Memory B cell (primary cell): ENCODE results near the gene DAPK1.

Experiments
- ATAC-seq: fragments of 150-1000 bp; cut with Tn5 transposase; 2 replicates; pipeline ENCODE4 v1.10.0; 2021; ENCODE audit warnings: low read depth, mild to moderate bottlenecking, moderate library complexity
- DNase-seq, 2 donors: peaks; one replicate each; pipeline ENCODE4 v3.0.0; 2022; ENCODE audit warnings: low spot score in 2 of 2
- H3K27ac Mint-ChIP-seq: one replicate; pipeline ENCODE4 v1.8.0; 2022; ENCODE audit warnings: mild to moderate bottlenecking, moderate library complexity, mixed read lengths
- H3K27me3 Mint-ChIP-seq: one replicate; pipeline ENCODE4 v1.8.0; 2022; ENCODE audit warnings: mixed read lengths
- H3K36me3 Mint-ChIP-seq: one replicate; pipeline ENCODE4 v1.8.0; 2022; ENCODE audit warnings: mild to moderate bottlenecking, mixed read lengths
- H3K4me1 Mint-ChIP-seq: one replicate; pipeline ENCODE4 v1.8.0; 2022; ENCODE audit warnings: mixed read lengths
- H3K4me3 Mint-ChIP-seq: one replicate; pipeline ENCODE4 v1.8.0; 2022; ENCODE audit warnings: mild to moderate bottlenecking, moderate library complexity, mixed read lengths
- H3K9me3 Mint-ChIP-seq: one replicate; pipeline ENCODE4 v1.8.0; 2022; ENCODE audit warnings: mixed read lengths

DAPK1 gene

GRCh38 chr9:87502391-87503221 is 4.9 kb downstream of the DAPK1 start:
- no peak overlapping the region for H3K27ac Mint-ChIP-seq
- no peaks in the 10 kb centered on the region for H3K36me3 Mint-ChIP-seq
- peaks cover 10% of the 10 kb centered on the region for H3K27me3 Mint-ChIP-seq
- DNase-seq (no peak), ATAC-seq (no peak)
- H3K9me3 Mint-ChIP-seq = no peaks in the 10 kb centered on the region
- H3K4me1 Mint-ChIP-seq = peaks cover 3% of the 10 kb centered on the region
- no peak overlapping the region for H3K4me3 Mint-ChIP-seq

- peaks cover 3% of the 10 kb centered on the region for H3K4me1 Mint-ChIP-seq
- H3K27me3 Mint-ChIP-seq = peaks cover 10% of the 10 kb centered on the region
- H3K9me3 Mint-ChIP-seq = no peaks in the 10 kb centered on the region
- no peak for ATAC-seq
- no peak overlapping the region for H3K27ac Mint-ChIP-seq
- no peak overlapping the region for H3K4me3 Mint-ChIP-seq
- DNase-seq = no peak
- no peaks in the 10 kb centered on the region for H3K36me3 Mint-ChIP-seq
Measured at GRCh38 chr9:87503430-87503829, 5.8 kb downstream of the DAPK1 start.

- ATAC-seq (no peak), DNase-seq (no peak)
- Mint-ChIP-seq H3K4me3 (no peak overlapping the region), H3K36me3 (no peaks in the 10 kb centered on the region), H3K27ac (no peak overlapping the region), H3K4me1 (peaks cover 3% of the 10 kb centered on the region), H3K27me3 (peaks cover 8% of the 10 kb centered on the region), H3K9me3 (no peaks in the 10 kb centered on the region)
Measured at GRCh38 chr9:87503927-87504326, 6.3 kb downstream of the DAPK1 start.

GRCh38 chr9:87504938-87505337 is 7.3 kb downstream of the DAPK1 start:
- H3K27me3 Mint-ChIP-seq = peaks cover 6% of the 10 kb centered on the region
- H3K9me3 Mint-ChIP-seq = no peaks in the 10 kb centered on the region
- no peak overlapping the region for H3K4me3 Mint-ChIP-seq
- no peak for ATAC-seq
- no peak overlapping the region for H3K27ac Mint-ChIP-seq
- DNase-seq = no peak
- peaks cover 3% of the 10 kb centered on the region for H3K4me1 Mint-ChIP-seq
- no peaks in the 10 kb centered on the region for H3K36me3 Mint-ChIP-seq

GRCh38 chr9:87505869-87506678 is 8.4 kb downstream of the DAPK1 start:
- ATAC-seq = no peak
- peaks cover 3% of the 10 kb centered on the region for H3K4me1 Mint-ChIP-seq
- peaks cover 1% of the 10 kb centered on the region for H3K9me3 Mint-ChIP-seq
- H3K27ac Mint-ChIP-seq = no peak overlapping the region
- no peak overlapping the region for H3K4me3 Mint-ChIP-seq
- DNase-seq = no peak
- no peaks in the 10 kb centered on the region for H3K36me3 Mint-ChIP-seq
- H3K27me3 Mint-ChIP-seq = peaks cover 6% of the 10 kb centered on the region

GRCh38 chr9:87507576-87507975 is 9.9 kb downstream of the DAPK1 start:
- DNase-seq (no peak), ATAC-seq (no peak)
- H3K27ac Mint-ChIP-seq = no peak overlapping the region
- H3K27me3 Mint-ChIP-seq = peaks cover 6% of the 10 kb centered on the region
- no peaks in the 10 kb centered on the region for H3K36me3 Mint-ChIP-seq
- H3K4me3 Mint-ChIP-seq = no peak overlapping the region
- peaks cover 3% of the 10 kb centered on the region for H3K9me3 Mint-ChIP-seq
- peaks cover 3% of the 10 kb centered on the region for H3K4me1 Mint-ChIP-seq

GRCh38 chr9:87510252-87510683 is 12.6 kb downstream of the DAPK1 start:
- H3K4me1 Mint-ChIP-seq = no peaks in the 10 kb centered on the region
- no peaks in the 10 kb centered on the region for H3K36me3 Mint-ChIP-seq
- H3K27ac Mint-ChIP-seq = no peak overlapping the region
- no peak overlapping the region for H3K4me3 Mint-ChIP-seq
- no peak for ATAC-seq
- DNase-seq = no peak
- H3K9me3 Mint-ChIP-seq = peaks cover 4% of the 10 kb centered on the region
- H3K27me3 Mint-ChIP-seq = peaks cover 3% of the 10 kb centered on the region

GRCh38 chr9:87512311-87512710 is 14.6 kb downstream of the DAPK1 start:
- no peak for ATAC-seq
- H3K36me3 Mint-ChIP-seq = no peaks in the 10 kb centered on the region
- DNase-seq = no peak
- H3K27me3 Mint-ChIP-seq = peaks cover 4% of the 10 kb centered on the region
- H3K9me3 Mint-ChIP-seq = peaks cover 4% of the 10 kb centered on the region
- H3K4me3 Mint-ChIP-seq = no peak overlapping the region
- H3K27ac Mint-ChIP-seq = no peak overlapping the region
- H3K4me1 Mint-ChIP-seq = peaks cover 2% of the 10 kb centered on the region

GRCh38 chr9:87513161-87513560 is 15.5 kb downstream of the DAPK1 start:
- peaks cover 4% of the 10 kb centered on the region for H3K9me3 Mint-ChIP-seq
- no peak overlapping the region for H3K4me3 Mint-ChIP-seq
- H3K4me1 Mint-ChIP-seq = peaks cover 2% of the 10 kb centered on the region
- no peak for DNase-seq
- no peaks in the 10 kb centered on the region for H3K36me3 Mint-ChIP-seq
- no peak overlapping the region for H3K27ac Mint-ChIP-seq
- no peak for ATAC-seq
- H3K27me3 Mint-ChIP-seq = peaks cover 5% of the 10 kb centered on the region

- DNase-seq (no peak), ATAC-seq (no peak)
- peaks cover 4% of the 10 kb centered on the region for H3K9me3 Mint-ChIP-seq
- H3K36me3 Mint-ChIP-seq = no peaks in the 10 kb centered on the region
- peaks cover 2% of the 10 kb centered on the region for H3K4me1 Mint-ChIP-seq
- H3K4me3 Mint-ChIP-seq = no peak overlapping the region
- H3K27me3 Mint-ChIP-seq = peaks cover 5% of the 10 kb centered on the region
- no peak overlapping the region for H3K27ac Mint-ChIP-seq
Measured at GRCh38 chr9:87513880-87514535, 16.3 kb downstream of the DAPK1 start.

- Mint-ChIP-seq H3K4me3 (no peak overlapping the region), H3K27me3 (peaks cover 5% of the 10 kb centered on the region), H3K36me3 (no peaks in the 10 kb centered on the region), H3K4me1 (peaks cover 2% of the 10 kb centered on the region), H3K9me3 (peaks cover 4% of the 10 kb centered on the region), H3K27ac (no peak overlapping the region)
- no peak for DNase-seq
- no peak for ATAC-seq
Measured at GRCh38 chr9:87515006-87515405, 17.3 kb downstream of the DAPK1 start.

GRCh38 chr9:87515588-87516221 is 18.0 kb downstream of the DAPK1 start:
- DNase-seq = no peak
- peaks cover 2% of the 10 kb centered on the region for H3K4me1 Mint-ChIP-seq
- H3K36me3 Mint-ChIP-seq = no peaks in the 10 kb centered on the region
- ATAC-seq = no peak
- no peak overlapping the region for H3K4me3 Mint-ChIP-seq
- H3K9me3 Mint-ChIP-seq = peaks cover 4% of the 10 kb centered on the region
- peaks cover 5% of the 10 kb centered on the region for H3K27me3 Mint-ChIP-seq
- no peak overlapping the region for H3K27ac Mint-ChIP-seq

- DNase-seq = no peak
- Mint-ChIP-seq H3K27ac (no peak overlapping the region), H3K9me3 (peaks cover 2% of the 10 kb centered on the region), H3K36me3 (no peaks in the 10 kb centered on the region), H3K4me3 (no peak overlapping the region), H3K4me1 (peaks cover 2% of the 10 kb centered on the region), H3K27me3 (peaks cover 5% of the 10 kb centered on the region)
- ATAC-seq = no peak
Measured at GRCh38 chr9:87516222-87516925, 18.7 kb downstream of the DAPK1 start.
